HepG2 (cell line): ENCODE data around the gene PLEKHG5. TPM values are rescaled to one million over a fixed set of nuclear protein-coding genes. Genes with fewer than 3 reads are reported as not detected.

Source experiments
- ATF7-NPFF ChIP-seq: sonication (generic); formaldehyde crosslinking; IDR thresholded peaks from 2 replicates; pipeline ENCODE4 v1.8.1; 2023; ENCODE audit warnings: mild to moderate bottlenecking, low read depth, missing genetic modification reagents, moderate library complexity
- CHCHD3 ChIP-seq: sonication (generic); formaldehyde crosslinking; IDR thresholded peaks from 2 replicates; pipeline ENCODE4 v1.8.0; 2022; ENCODE audit warnings: mild to moderate bottlenecking, missing genetic modification reagents, moderate library complexity
- ELF3 ChIP-seq: IDR thresholded peaks from 2 replicates; pipeline ENCODE4 v1.6.1; 2016; ENCODE audit warnings: missing genetic modification reagents, missing compliant biosample characterization
- HDAC1 ChIP-seq: sonication (generic); formaldehyde crosslinking; IDR thresholded peaks from 2 replicates; pipeline ENCODE4 v1.5.1; 2020; ENCODE audit warnings: mild to moderate bottlenecking, missing genetic modification reagents
- HOXA3 ChIP-seq: sonication (generic); formaldehyde crosslinking; IDR thresholded peaks from 2 replicates; pipeline ENCODE4 v1.5.0; 2020; ENCODE audit warnings: missing genetic modification reagents
- IRF2 ChIP-seq: IDR thresholded peaks from 2 replicates; pipeline ENCODE4 v1.6.1; 2018; ENCODE audit warnings: missing genetic modification reagents, missing compliant biosample characterization
- MED1 ChIP-seq: sonication (generic); formaldehyde crosslinking; IDR thresholded peaks from 2 replicates; pipeline ENCODE4 v1.4.0; 2020; ENCODE audit warnings: missing genetic modification reagents
- MIER3 ChIP-seq: IDR thresholded peaks from 2 replicates; pipeline ENCODE4 v1.6.1; 2016; ENCODE audit warnings: missing compliant biosample characterization, borderline replicate concordance
- MIXL1 ChIP-seq: IDR thresholded peaks from 2 replicates; pipeline ENCODE4 v1.6.1; 2016
- PCBP1 ChIP-seq: fragments of 200-400 bp; formaldehyde crosslinking; IDR thresholded peaks from 2 replicates; pipeline ENCODE4 v1.6.1; 2017; ENCODE audit warnings: mild to moderate bottlenecking, low read depth, low read length, borderline replicate concordance
- RXRB ChIP-seq: IDR thresholded peaks from 2 replicates; pipeline ENCODE4 v1.6.1; 2016; ENCODE audit warnings: borderline replicate concordance, missing genetic modification reagents, missing compliant biosample characterization
- SAP130 ChIP-seq: IDR thresholded peaks from 2 replicates; pipeline ENCODE4 v1.6.1; 2016; ENCODE audit warnings: low read depth
- SMC3 ChIP-seq: IDR thresholded peaks from 2 replicates; pipeline ENCODE4 v1.6.1; 2011; ENCODE audit warnings: low read length, improper control_type of control experiment
- TARDBP ChIP-seq: sonication (generic); formaldehyde crosslinking; IDR thresholded peaks from 2 replicates; pipeline ENCODE4 v1.8.0; 2022; ENCODE audit warnings: mild to moderate bottlenecking, missing genetic modification reagents
- THAP11 ChIP-seq: IDR thresholded peaks from 2 replicates; pipeline ENCODE4 v1.6.1; 2016; ENCODE audit warnings: missing biosample characterization, missing genetic modification reagents
- TOPORS ChIP-seq: sonication (generic); formaldehyde crosslinking; IDR thresholded peaks from 2 replicates; pipeline ENCODE4 v1.8.0; 2023; ENCODE audit warnings: mild to moderate bottlenecking, missing genetic modification reagents
- ZBTB7A ChIP-seq: sonication (generic); formaldehyde crosslinking; IDR thresholded peaks from 2 replicates; pipeline ENCODE4 v1.8.0; 2022; ENCODE audit warnings: mild to moderate bottlenecking, missing genetic modification reagents
- ZFP90 ChIP-seq: sonication (generic); formaldehyde crosslinking; IDR thresholded peaks from 2 replicates; pipeline ENCODE4 v1.8.0; 2022; ENCODE audit warnings: missing genetic modification reagents, mild to moderate bottlenecking, inconsistent platforms, borderline replicate concordance
- ZNF180 ChIP-seq: sonication (generic); formaldehyde crosslinking; IDR thresholded peaks from 2 replicates; pipeline ENCODE4 v1.4.0; 2020; ENCODE audit warnings: low read depth, missing genetic modification reagents, borderline replicate concordance
- ZNF230 ChIP-seq: sonication (generic); formaldehyde crosslinking; IDR thresholded peaks from 2 replicates; pipeline ENCODE4 v1.4.0; 2020; ENCODE audit warnings: mild to moderate bottlenecking, missing genetic modification reagents
- ZNF33B ChIP-seq: sonication (generic); formaldehyde crosslinking; IDR thresholded peaks from 2 replicates; pipeline ENCODE4 v1.5.1; 2020; ENCODE audit warnings: mild to moderate bottlenecking, missing genetic modification reagents
- ZNF709 ChIP-seq: sonication (generic); formaldehyde crosslinking; IDR thresholded peaks from 2 replicates; pipeline ENCODE4 v1.5.0; 2020; ENCODE audit warnings: mild to moderate bottlenecking, missing genetic modification reagents
- ZNF724P ChIP-seq: sonication (generic); formaldehyde crosslinking; IDR thresholded peaks from 2 replicates; pipeline ENCODE4 v1.8.0; 2022; ENCODE audit warnings: missing genetic modification reagents, borderline replicate concordance
- polyA plus RNA-seq, 8 experiments: library from polyadenylated mRNA; depleted of rRNA in 3 of 8; stranded (reverse) in 7 of 8; unstranded in 1 of 8; fragments of >200 nt; fragmentation: Illumina TruSeq in 4 of 8; extraction: Trizol in 4 of 8; gene quantifications; 2 replicates each; pipeline versions ENCODE4 v1.2.1 to v1.2.3, GENCODE V29; 2011 to 2016; ENCODE audit warnings: low read depth in 4 of 8, missing spikeins in 1 of 8, mixed read lengths in 1 of 8; ENCODE audit not compliant: insufficient read depth in 1 of 8
- total RNA-seq, 5 experiments: library from RNA; depleted of rRNA; stranded (reverse); fragments of >200 nt; fragmentation: Illumina TruSeq; extraction: Trizol; gene quantifications; 2 replicates each; pipeline ENCODE4 v1.2.3, GENCODE V29; 2016; ENCODE audit warnings: low read depth in 1 of 5
- TF ChIP-seq, protein P1 (sequence below): sonication (generic); formaldehyde crosslinking; IDR thresholded peaks from 2 replicates; pipeline ENCODE4; 2020; ENCODE audit warnings: missing genetic modification reagents, mild to moderate bottlenecking, borderline replicate concordance
- TF ChIP-seq, protein P2 (sequence below): sonication (generic); formaldehyde crosslinking; IDR thresholded peaks from 2 replicates; pipeline ENCODE4 v1.4.0; 2020; ENCODE audit warnings: missing genetic modification reagents

The PLEKHG5 gene
- total and polyA plus RNA-seq, 2 of the 13 experiments (the other 11 are each of a cell fraction or from before 2014, with no cell fraction given) = 1.9 to 3.5 TPM

- TF ChIP-seq, protein P1, sequence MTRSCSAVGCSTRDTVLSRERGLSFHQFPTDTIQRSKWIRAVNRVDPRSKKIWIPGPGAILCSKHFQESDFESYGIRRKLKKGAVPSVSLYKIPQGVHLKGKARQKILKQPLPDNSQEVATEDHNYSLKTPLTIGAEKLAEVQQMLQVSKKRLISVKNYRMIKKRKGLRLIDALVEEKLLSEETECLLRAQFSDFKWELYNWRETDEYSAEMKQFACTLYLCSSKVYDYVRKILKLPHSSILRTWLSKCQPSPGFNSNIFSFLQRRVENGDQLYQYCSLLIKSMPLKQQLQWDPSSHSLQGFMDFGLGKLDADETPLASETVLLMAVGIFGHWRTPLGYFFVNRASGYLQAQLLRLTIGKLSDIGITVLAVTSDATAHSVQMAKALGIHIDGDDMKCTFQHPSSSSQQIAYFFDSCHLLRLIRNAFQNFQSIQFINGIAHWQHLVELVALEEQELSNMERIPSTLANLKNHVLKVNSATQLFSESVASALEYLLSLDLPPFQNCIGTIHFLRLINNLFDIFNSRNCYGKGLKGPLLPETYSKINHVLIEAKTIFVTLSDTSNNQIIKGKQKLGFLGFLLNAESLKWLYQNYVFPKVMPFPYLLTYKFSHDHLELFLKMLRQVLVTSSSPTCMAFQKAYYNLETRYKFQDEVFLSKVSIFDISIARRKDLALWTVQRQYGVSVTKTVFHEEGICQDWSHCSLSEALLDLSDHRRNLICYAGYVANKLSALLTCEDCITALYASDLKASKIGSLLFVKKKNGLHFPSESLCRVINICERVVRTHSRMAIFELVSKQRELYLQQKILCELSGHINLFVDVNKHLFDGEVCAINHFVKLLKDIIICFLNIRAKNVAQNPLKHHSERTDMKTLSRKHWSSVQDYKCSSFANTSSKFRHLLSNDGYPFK (CRISPR knock-in tag) = 0 out of 2 replicates have a peak, but pooled peaks have one; percentile 20
- TF ChIP-seq PCBP1 (0 out of 2 replicates have a peak, but pooled peaks have one; percentile 80), TOPORS (CRISPR knock-in tag) (no peak), HOXA3 (CRISPR knock-in tag) (peak; percentile 60), ATF7-NPFF (CRISPR knock-in tag) (peak; percentile 11; the same call in 1 of the 2 replicates), ZNF724P (peak; percentile 70; the same call in 1 of the 2 replicates), SAP130 (CRISPR knock-in tag) (peak; percentile 84), ZNF709 (CRISPR knock-in tag) (0 out of 2 replicates have a peak, but pooled peaks have one; percentile 23), ZNF180 (CRISPR knock-in tag) (no peak), HDAC1 (no peak), SMC3 (peak; percentile 49; the same call in 1 of the 2 replicates), ZNF230 (CRISPR knock-in tag) (peak; percentile 60; the same call in 1 of the 2 replicates), TARDBP (0 out of 2 replicates have a peak, but pooled peaks have one; percentile 23), MED1 (CRISPR knock-in tag) (peak; percentile 71), CHCHD3 (no peak), THAP11 (CRISPR knock-in tag) (peak; percentile 59; the same call in 1 of the 2 replicates), IRF2 (peak; percentile 49; the same call in 1 of the 2 replicates), MIER3 (peak; percentile 36; the same call in 1 of the 2 replicates), ZNF33B (0 out of 2 replicates have a peak, but pooled peaks have one; percentile 40), ZFP90 (no peak), RXRB (CRISPR knock-in tag) (peak; percentile 75), ZBTB7A (0 out of 2 replicates have a peak, but pooled peaks have one; percentile 82), MIXL1 (CRISPR knock-in tag) (peak; percentile 22; the same call in 1 of the 2 replicates), ELF3 (CRISPR knock-in tag) (0 out of 2 replicates have a peak, but pooled peaks have one; percentile 15)
- TF ChIP-seq, protein P2, sequence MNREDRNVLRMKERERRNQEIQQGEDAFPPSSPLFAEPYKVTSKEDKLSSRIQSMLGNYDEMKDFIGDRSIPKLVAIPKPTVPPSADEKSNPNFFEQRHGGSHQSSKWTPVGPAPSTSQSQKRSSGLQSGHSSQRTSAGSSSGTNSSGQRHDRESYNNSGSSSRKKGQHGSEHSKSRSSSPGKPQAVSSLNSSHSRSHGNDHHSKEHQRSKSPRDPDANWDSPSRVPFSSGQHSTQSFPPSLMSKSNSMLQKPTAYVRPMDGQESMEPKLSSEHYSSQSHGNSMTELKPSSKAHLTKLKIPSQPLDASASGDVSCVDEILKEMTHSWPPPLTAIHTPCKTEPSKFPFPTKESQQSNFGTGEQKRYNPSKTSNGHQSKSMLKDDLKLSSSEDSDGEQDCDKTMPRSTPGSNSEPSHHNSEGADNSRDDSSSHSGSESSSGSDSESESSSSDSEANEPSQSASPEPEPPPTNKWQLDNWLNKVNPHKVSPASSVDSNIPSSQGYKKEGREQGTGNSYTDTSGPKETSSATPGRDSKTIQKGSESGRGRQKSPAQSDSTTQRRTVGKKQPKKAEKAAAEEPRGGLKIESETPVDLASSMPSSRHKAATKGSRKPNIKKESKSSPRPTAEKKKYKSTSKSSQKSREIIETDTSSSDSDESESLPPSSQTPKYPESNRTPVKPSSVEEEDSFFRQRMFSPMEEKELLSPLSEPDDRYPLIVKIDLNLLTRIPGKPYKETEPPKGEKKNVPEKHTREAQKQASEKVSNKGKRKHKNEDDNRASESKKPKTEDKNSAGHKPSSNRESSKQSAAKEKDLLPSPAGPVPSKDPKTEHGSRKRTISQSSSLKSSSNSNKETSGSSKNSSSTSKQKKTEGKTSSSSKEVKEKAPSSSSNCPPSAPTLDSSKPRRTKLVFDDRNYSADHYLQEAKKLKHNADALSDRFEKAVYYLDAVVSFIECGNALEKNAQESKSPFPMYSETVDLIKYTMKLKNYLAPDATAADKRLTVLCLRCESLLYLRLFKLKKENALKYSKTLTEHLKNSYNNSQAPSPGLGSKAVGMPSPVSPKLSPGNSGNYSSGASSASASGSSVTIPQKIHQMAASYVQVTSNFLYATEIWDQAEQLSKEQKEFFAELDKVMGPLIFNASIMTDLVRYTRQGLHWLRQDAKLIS (CRISPR knock-in tag) = 0 out of 2 replicates have a peak, but pooled peaks have one; percentile 69
Measured at GRCh38 chr1:6445062-6445763, 46.3 kb downstream of the PLEKHG5 start (continued).
